Endothelial cell of umbilical vein (primary cell): Measurements from ENCODE around the gene GARIN5B. TPM values are rescaled to one million over a fixed set of nuclear protein-coding genes. Genes with fewer than 3 reads are reported as not detected.
A peak's percentile ranks its signal among the peaks of the same experiment; 100 is the strongest.

ENCODE experiments used
- BruUV-seq: library from RNA; stranded (reverse); fragments of 400-500 nt; replicated peaks from 2 replicates; lab custom pipeline; 2021; lab: Mats Ljungman, UMichigan
- CTCF ChIA-PET: fragments of 300-600, 350-600 bp; sonication (Branson Sonifier 250); formaldehyde crosslinking; loops from one replicate; lab custom pipeline; 2021; ENCODE audit warnings: antibody characterized with exemption, inconsistent platforms; lab: Charles Lee
- POLR2A ChIA-PET: fragments of 300-600, 350-600 bp; sonication (Branson Sonifier 250); formaldehyde crosslinking; loops from one replicate; lab custom pipeline; 2021; ENCODE audit warnings: antibody characterized with exemption, inconsistent platforms; lab: Charles Lee
- DNase-seq: peaks from one replicate; pipeline ENCODE4 v3.0.0-alpha.2; 2011; ENCODE audit warnings: low read depth, low spot score
- FAIRE-seq: peaks from 2 replicates; lab custom pipeline; 2011; peaks lifted over from hg19 to GRCh38; lab: Jason Lieb, UNC
- H2AFZ ChIP-seq: 2 replicates; pipeline ENCODE4 v1.6.0; 2012; ENCODE audit warnings: low read depth, low read length, control low read depth, inconsistent platforms
- H3K27ac ChIP-seq: 2 replicates; pipeline ENCODE4 v1.5.1; 2011; ENCODE audit warnings: low read depth, mild to moderate bottlenecking, control low read depth, low read length, moderate library complexity; ENCODE audit not compliant: insufficient read depth
- H3K27me3 ChIP-seq, 2 experiments: 2 replicates each; pipeline versions ENCODE4 v1.6.0 to v1.6.1; 2011; ENCODE audit warnings: low read length in 2 of 2, mixed read lengths in 1 of 2; ENCODE audit not compliant: control insufficient read depth in 2 of 2, insufficient read depth in 2 of 2
- H3K36me3 ChIP-seq, 2 experiments: 2 replicates in 1 of 2; 3 replicates in 1 of 2; pipeline ENCODE4 v1.5.1; 2011; ENCODE audit warnings: low read length in 2 of 2, mild to moderate bottlenecking in 1 of 2, moderate library complexity in 1 of 2; ENCODE audit not compliant: control insufficient read depth in 2 of 2, insufficient read depth in 2 of 2; ENCODE audit errors: extremely low read depth in 1 of 2
- H3K4me1 ChIP-seq: 3 replicates; pipeline ENCODE4 v1.5.1; 2011; ENCODE audit warnings: mild to moderate bottlenecking, low read length; ENCODE audit not compliant: control insufficient read depth, insufficient read depth; ENCODE audit errors: extremely low read depth
- H3K4me2 ChIP-seq: 2 replicates; pipeline ENCODE4 v1.6.1; 2011; ENCODE audit warnings: low read length, control low read depth, mixed read lengths; ENCODE audit not compliant: insufficient read depth
- H3K4me3 ChIP-seq, 3 experiments: fragments of 200-600 bp in 1 of 3; sonication (generic), shearing (Covaris generic) in 1 of 3; replicated peaks in 1 of 3; 2 replicates each; pipeline ENCODE4 v1.5.1; 2011 to 2016; ENCODE audit warnings: control low read depth in 3 of 3, low read length in 3 of 3, mild to moderate bottlenecking in 2 of 3, inconsistent platforms in 1 of 3, low read depth in 1 of 3, moderate library complexity in 1 of 3; ENCODE audit not compliant: insufficient read depth in 1 of 3
- H3K79me2 ChIP-seq: 2 replicates; pipeline ENCODE4 v1.6.0; 2012; ENCODE audit warnings: low read length, inconsistent platforms; ENCODE audit not compliant: control insufficient read depth, insufficient read depth
- H3K9ac ChIP-seq: replicated peaks from 2 replicates; pipeline ENCODE3; 2011; ENCODE audit warnings: low read length, control low read depth; ENCODE audit not compliant: insufficient read depth; ENCODE audit errors: extremely low read depth
- H3K9me1 ChIP-seq: replicated peaks from 3 replicates; pipeline ENCODE4 v1.6.0; 2011; ENCODE audit warnings: mild to moderate bottlenecking, low read length; ENCODE audit not compliant: control insufficient read depth, insufficient read depth; ENCODE audit errors: extremely low read depth
- H3K9me3 ChIP-seq: replicated peaks from 2 replicates; pipeline ENCODE4 v1.5.1; 2012; ENCODE audit warnings: low read length, inconsistent platforms; ENCODE audit not compliant: control insufficient read depth, insufficient read depth
- H4K20me1 ChIP-seq: replicated peaks from 2 replicates; pipeline ENCODE3; 2011; ENCODE audit warnings: mild to moderate bottlenecking, low read length; ENCODE audit not compliant: control insufficient read depth, insufficient read depth; ENCODE audit errors: extremely low read depth
- CTCF ChIP-seq, 2 donors: IDR thresholded peaks; 1 replicate in 1 of 2; 2 replicates in 1 of 2; pipeline ENCODE4 v1.5.1; 2011; ENCODE audit warnings: low read length in 2 of 2, mild to moderate bottlenecking in 2 of 2, moderate library complexity in 2 of 2, control low read depth in 1 of 2, inconsistent platforms in 1 of 2, low read depth in 1 of 2; ENCODE audit not compliant: insufficient read depth in 1 of 2; ENCODE audit errors: extremely low read depth in 1 of 2
- EZH2 ChIP-seq: IDR thresholded peaks from 2 replicates; pipeline ENCODE4 v1.6.1; 2012; ENCODE audit warnings: borderline replicate concordance, low read depth, mild to moderate bottlenecking, moderate library complexity, low read length, inconsistent platforms; ENCODE audit not compliant: severe bottlenecking
- FOS ChIP-seq: IDR thresholded peaks from 2 replicates; pipeline ENCODE4 v1.6.1; 2011; ENCODE audit warnings: mild to moderate bottlenecking, low read length, moderate library complexity, borderline replicate concordance; ENCODE audit not compliant: insufficient read depth
- JUN ChIP-seq: IDR thresholded peaks from 2 replicates; pipeline ENCODE4 v1.6.1; 2011; ENCODE audit warnings: borderline replicate concordance, low read depth; ENCODE audit not compliant: insufficient read length, insufficient read depth
- MYC ChIP-seq: IDR thresholded peaks from one replicate; pipeline ENCODE4 v1.6.1; 2011; ENCODE audit warnings: mild to moderate bottlenecking, low read depth, low read length
- POLR2A ChIP-seq: IDR thresholded peaks from 2 replicates; pipeline ENCODE4 v1.6.1; 2012; ENCODE audit warnings: low read depth, mild to moderate bottlenecking, control low read depth, low read length
- dilution Hi-C: fragments of 300-500 bp; cut with MboI; formaldehyde crosslinking; loops from one replicate; pipeline ENCODE4 v1.15.0; 2019; ENCODE audit warnings: low sequenced_read_pairs; ENCODE audit not compliant: extremely low pct_ligation_motif_present
- intact Hi-C: fragments of 100-400 bp; cut with micrococcal nuclease; formaldehyde crosslinking; loops from one replicate; pipeline ENCODE4 v1.10.0; 2022
- polyA plus RNA-seq, 4 experiments: library from polyadenylated mRNA; depleted of rRNA in 3 of 4; stranded (reverse) in 3 of 4; unstranded in 1 of 4; fragments of >200 nt; gene quantifications; 2 replicates each; pipeline versions ENCODE4 v1.2.1 to v1.2.3, GENCODE V29; 2011 to 2012; ENCODE audit warnings: missing spikeins in 1 of 4
- total RNA-seq: library from RNA; stranded (reverse); gene quantifications from 2 replicates; pipeline ENCODE4 v1.2.3, GENCODE V29; 2021

The GARIN5B gene
- total and polyA plus RNA-seq, 2 donors (not counting 3 experiments of a cell fraction or from before 2014, with no cell fraction given) = not detected

- ChIA-PET CTCF (interaction anchor here (1.2 kb wide), 1 partner anchor 99 kb away, joined by 3 read pairs; no protein-coding TSS in a partner anchor), POLR2A (no interaction called here)
- no peak overlapping the region for H2AFZ ChIP-seq
- no peaks in the 10 kb centered on the region for H3K9me3 ChIP-seq
- no TSS peak for BruUV-seq
- H3K79me2 ChIP-seq = peaks cover 33% of the 10 kb centered on the region
- no peak overlapping the region for H3K27ac ChIP-seq
- no peak overlapping the region for H3K9ac ChIP-seq
- TF ChIP-seq JUN (no peak), EZH2 (no peak), MYC (no peak), POLR2A (peak; percentile 7), FOS (no peak), CTCF (IDR thresholded peaks at IDR 0.05; ENCODE audit: extremely low read depth in 1 of 2, insufficient read depth in 1 of 2, low read depth in 1 of 2, low read length in 2 of 2) (no peak)
- H3K27me3 ChIP-seq = no peaks in the 10 kb centered on the region
- dilution Hi-C loops (no loop called here), intact Hi-C loops (no loop called here)
- no peak overlapping the region for H3K4me2 ChIP-seq
- no peak overlapping the region for H3K4me3 ChIP-seq
- no peaks in the 10 kb centered on the region for H3K4me1 ChIP-seq
- no peak for DNase-seq
- H4K20me1 ChIP-seq = no peaks in the 10 kb centered on the region
- H3K9me1 ChIP-seq = no peaks in the 10 kb centered on the region
- FAIRE-seq = no peak
- H3K36me3 ChIP-seq = peaks cover 17 to 23% of the 10 kb centered on the region in 2 experiments
These were observed 37.4 kb upstream of the GARIN5B start for GRCh38 chr19:55400281-55401087.
